K562 (cell line): Measurements from ENCODE around the gene DGKK. TPM values are rescaled to one million over a fixed set of nuclear protein-coding genes. Genes with fewer than 3 reads are reported as not detected.

Experiments used
- ATAC-seq: fragments of 200-7000 bp; cut with Tn5 transposase; 3 replicates; pipeline ENCODE4 v1.9.1; 2020; ENCODE audit warnings: moderate library complexity
- BruUV-seq: library from RNA; stranded (reverse); fragments of 400-500 nt; replicated peaks from 2 replicates; lab custom pipeline; 2021; lab: Mats Ljungman, UMichigan
- CTCF ChIA-PET: fragments of 300-600 bp; formaldehyde crosslinking; extraction: SDS; loops from one replicate; lab custom pipeline; 2021; ENCODE audit warnings: low intra/inter-chr PET ratio; lab: Yijun Ruan, JAX
- POLR2A ChIA-PET: fragments of 300-600, 350-650 bp; sonication (Branson Sonifier 250); formaldehyde crosslinking; extraction: SDS; loops from one replicate; lab custom pipeline; 2021; ENCODE audit warnings: antibody characterized with exemption, inconsistent platforms; lab: Yijun Ruan, JAX
- DNase-seq, 4 experiments: peaks; one replicate each; pipeline versions ENCODE4 v3.0.0 to v3.0.0-alpha.2; 2011 to 2018; ENCODE audit warnings: low spot score in 3 of 4, mixed read lengths in 3 of 4; ENCODE audit errors: extremely low read depth in 1 of 4
- FAIRE-seq: peaks from 2 replicates; lab custom pipeline; 2011; peaks lifted over from hg19 to GRCh38; lab: Jason Lieb, UNC
- H2AFZ ChIP-seq: 2 replicates; pipeline ENCODE4 v1.6.0; 2011; ENCODE audit warnings: low read depth, low read length, control low read depth, inconsistent platforms
- H3K27ac ChIP-seq: fragments of 200-600 bp; 3 replicates; pipeline ENCODE4 v1.8.0; 2011; ENCODE audit warnings: low read depth, mild to moderate bottlenecking, control low read depth, inconsistent platforms, low read length, moderate library complexity, mixed read lengths; ENCODE audit errors: extremely low read depth
- H3K27me3 ChIP-seq, 2 experiments: fragments of 300-600 bp in 1 of 2; 2 replicates in 1 of 2; 3 replicates in 1 of 2; pipeline versions ENCODE4 v1.6.0 to v1.8.0; 2011; ENCODE audit warnings: inconsistent platforms in 2 of 2, low read length in 2 of 2, mild to moderate bottlenecking in 1 of 2, mixed read lengths in 1 of 2, moderate library complexity in 1 of 2; ENCODE audit not compliant: control insufficient read depth in 2 of 2, insufficient read depth in 2 of 2
- H3K36me3 ChIP-seq: fragments of 300-600 bp; 3 replicates; pipeline ENCODE4 v1.8.0; 2011; ENCODE audit warnings: mild to moderate bottlenecking, low read length, inconsistent platforms; ENCODE audit not compliant: control insufficient read depth, insufficient read depth
- H3K4me1 ChIP-seq, 2 experiments: fragments of 200-600 bp in 1 of 2; replicated peaks in 1 of 2; 2 replicates in 1 of 2; 3 replicates in 1 of 2; pipeline versions ENCODE4 v1.5.1 to v1.8.0; 2011; ENCODE audit warnings: inconsistent platforms in 2 of 2, low read length in 2 of 2, mild to moderate bottlenecking in 1 of 2, mixed read lengths in 1 of 2, moderate library complexity in 1 of 2; ENCODE audit not compliant: control insufficient read depth in 2 of 2, insufficient read depth in 2 of 2
- H3K4me2 ChIP-seq: 2 replicates; pipeline ENCODE4 v1.6.1; 2011; ENCODE audit warnings: low read length, control low read depth, inconsistent platforms, mixed read lengths; ENCODE audit not compliant: insufficient read depth
- H3K4me3 ChIP-seq: fragments of 200-600 bp; sonication (generic), shearing (Covaris generic); 2 replicates; pipeline ENCODE4 v1.5.1; 2016; ENCODE audit warnings: control low read depth, inconsistent platforms
- H3K79me2 ChIP-seq: fragments of 200-600 bp; 3 replicates; pipeline ENCODE4 v1.8.0; 2011; ENCODE audit warnings: low read length, inconsistent platforms; ENCODE audit not compliant: control insufficient read depth, insufficient read depth
- H3K9ac ChIP-seq, 2 experiments: 2 replicates each; pipeline versions ENCODE4 v1.6.0 to v1.6.1; 2011; ENCODE audit warnings: low read depth in 2 of 2, low read length in 2 of 2, control low read depth in 1 of 2, inconsistent platforms in 1 of 2, mild to moderate bottlenecking in 1 of 2, mixed read lengths in 1 of 2; ENCODE audit not compliant: insufficient read depth in 1 of 2
- H3K9me1 ChIP-seq: one replicate; pipeline ENCODE4 v1.6.0; 2011; ENCODE audit warnings: inconsistent platforms, mild to moderate bottlenecking, low read length, moderate library complexity; ENCODE audit not compliant: control insufficient read depth, insufficient read depth
- H3K9me3 ChIP-seq: replicated peaks from 2 replicates; pipeline ENCODE4 v1.5.1; 2011; ENCODE audit warnings: low read depth, low read length, inconsistent platforms; ENCODE audit not compliant: control insufficient read depth, insufficient read depth
- H4K20me1 ChIP-seq: replicated peaks from 2 replicates; pipeline ENCODE4 v1.6.1; 2011; ENCODE audit warnings: low read length, inconsistent platforms, mixed read lengths; ENCODE audit not compliant: control insufficient read depth, insufficient read depth
- CXXC5 ChIP-seq: fragments of 250-450 bp; sonication (Bioruptor Pico); IDR thresholded peaks from 2 replicates; pipeline ENCODE4 v1.8.0; 2022; ENCODE audit warnings: inconsistent platforms, mild to moderate bottlenecking, moderate library complexity
- SMAD4 ChIP-seq: fragments of 250-450 bp; sonication (Bioruptor Pico); conservative IDR thresholded peaks from 2 replicates; pipeline ENCODE4 v1.8.0; 2021; ENCODE audit warnings: inconsistent platforms, mild to moderate bottlenecking, moderate library complexity
- SMARCB1 ChIP-seq: IDR thresholded peaks from 2 replicates; pipeline ENCODE4 v1.6.1; 2011; ENCODE audit warnings: improper control_type of control experiment, low read depth; ENCODE audit not compliant: insufficient read length
- TBP ChIP-seq: optimal IDR thresholded peaks from 2 replicates; pipeline ENCODE3; 2011; ENCODE audit warnings: low read depth, low read length, improper control_type of control experiment
- ZNF57 ChIP-seq: fragments of 450-650 bp; formaldehyde crosslinking; IDR thresholded peaks from 2 replicates; pipeline ENCODE4 v1.4.0; 2020; ENCODE audit warnings: mild to moderate bottlenecking, moderate library complexity
- ZNF589 ChIP-seq: fragments of 200-800 bp; sonication (Bioruptor generic); IDR thresholded peaks from 2 replicates; pipeline ENCODE4 v1.6.1; 2016; ENCODE audit warnings: low read depth, missing genetic modification characterization, missing compliant biosample characterization
- WGBS: fragments of 100-300 bp; shearing (Covaris generic); methylation state at CpG from one replicate; pipeline ENCODE4 v1.1.6; 2016; ENCODE audit warnings: low coverage, mixed read lengths; ENCODE audit not compliant: insufficient coverage; ENCODE audit errors: missing lambda C conversion rate; 5-methylcytosine and 5-hydroxymethylcytosine counted together
- in situ Hi-C: fragments of 300-500 bp; cut with MboI; formaldehyde crosslinking; loops from 4 replicates; pipeline ENCODE4 v1.15.0; 2018; ENCODE audit warnings: inconsistent platforms, mixed read lengths
- intact Hi-C: fragments of 100-400 bp; cut with micrococcal nuclease; formaldehyde crosslinking; loops from 2 replicates; pipeline ENCODE4 v1.14.2; 2022
- polyA plus RNA-seq, 8 experiments: library from polyadenylated mRNA; depleted of rRNA in 4 of 8; stranded (reverse) in 5 of 8; unstranded in 3 of 8; fragments of >200 nt; fragmentation: Nextera tagmentation in 2 of 8; fragmentation: Illumina TruSeq in 1 of 8; extraction: Ambion mirVana in 2 of 8; extraction: Trizol in 1 of 8; gene quantifications; 2 replicates each; pipeline versions ENCODE4 v1.2.1 to v1.2.3, GENCODE V29; 2011 to 2014; ENCODE audit warnings: inconsistent platforms in 1 of 8, missing spikeins in 1 of 8
- total RNA-seq, 7 experiments: library from RNA; depleted of rRNA in 6 of 7; stranded (reverse); fragments of >200 nt in 6 of 7; fragmentation: Illumina TruSeq in 2 of 7; extraction: Trizol in 2 of 7; gene quantifications; 2 replicates each; pipeline versions ENCODE4 v1.2.1 to v1.2.3, GENCODE V29; 2011 to 2021; ENCODE audit warnings: low replicate concordance in 1 of 7
- TF ChIP-seq, protein P1 (sequence below): fragments of 250-450 bp; sonication (Bioruptor Pico); IDR thresholded peaks from 2 replicates; pipeline ENCODE4 v1.5.1; 2021; ENCODE audit warnings: mild to moderate bottlenecking
- TF ChIP-seq, protein P2 (sequence below), 2 experiments: fragments of 450-650 bp; IDR thresholded peaks; 2 replicates each; pipeline ENCODE4 v1.6.1; 2018; ENCODE audit warnings: mild to moderate bottlenecking in 2 of 2, low read depth in 1 of 2; ENCODE audit not compliant: partially characterized antibody in 2 of 2
- TF ChIP-seq, protein P3 (sequence below): fragments of 450-650 bp; IDR thresholded peaks from one replicate; pipeline ENCODE4 v1.6.1; 2018; ENCODE audit warnings: mild to moderate bottlenecking, moderate library complexity; ENCODE audit not compliant: partially characterized antibody

The DGKK gene
- total and polyA plus RNA-seq, 9 of the 15 experiments (the other 6 are each of a cell fraction or from before 2014, with no cell fraction given): not detected

DNA sequence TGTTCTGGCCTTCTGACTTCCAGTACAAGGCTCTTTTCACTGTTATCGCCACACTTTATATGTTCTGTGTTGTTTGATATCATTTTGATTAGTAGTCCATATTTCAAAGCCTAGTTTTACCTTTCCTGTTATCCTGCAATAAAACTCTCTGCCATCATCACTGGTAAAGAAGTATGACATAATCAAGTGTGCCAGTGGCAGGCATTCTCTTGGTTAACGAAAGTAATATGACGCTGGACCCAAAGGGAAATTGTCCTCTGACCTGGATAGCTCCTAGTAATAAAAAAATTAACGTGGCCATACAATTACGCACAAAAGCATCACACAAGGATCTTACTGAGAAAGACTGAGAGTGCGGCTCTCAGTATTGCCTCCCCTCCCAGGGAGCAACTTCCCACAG lies 33.8 kb downstream of the DGKK start:
- ChIA-PET CTCF (no interaction called here), POLR2A (no interaction called here)
- no peaks in the 10 kb centered on the region for H3K79me2 ChIP-seq
- no peaks in the 10 kb centered on the region for H3K9me1 ChIP-seq
- intact Hi-C loops: no loop called here
- no peak for ATAC-seq
- no peaks in the 10 kb centered on the region for H3K9me3 ChIP-seq
- no TSS peak for BruUV-seq
- no peaks in the 10 kb centered on the region for H3K36me3 ChIP-seq
- no peaks in the 10 kb centered on the region for H3K27me3 ChIP-seq
- no peak overlapping the region for H3K9ac ChIP-seq
- in situ Hi-C loops: no loop called here
- no peak for FAIRE-seq
- H4K20me1 ChIP-seq: no peaks in the 10 kb centered on the region
- H3K4me3 ChIP-seq: no peak overlapping the region
- TF ChIP-seq ZNF57 (no peak), SMAD4 (CRISPR knock-in tag) (no peak)
- TF ChIP-seq, protein P1, sequence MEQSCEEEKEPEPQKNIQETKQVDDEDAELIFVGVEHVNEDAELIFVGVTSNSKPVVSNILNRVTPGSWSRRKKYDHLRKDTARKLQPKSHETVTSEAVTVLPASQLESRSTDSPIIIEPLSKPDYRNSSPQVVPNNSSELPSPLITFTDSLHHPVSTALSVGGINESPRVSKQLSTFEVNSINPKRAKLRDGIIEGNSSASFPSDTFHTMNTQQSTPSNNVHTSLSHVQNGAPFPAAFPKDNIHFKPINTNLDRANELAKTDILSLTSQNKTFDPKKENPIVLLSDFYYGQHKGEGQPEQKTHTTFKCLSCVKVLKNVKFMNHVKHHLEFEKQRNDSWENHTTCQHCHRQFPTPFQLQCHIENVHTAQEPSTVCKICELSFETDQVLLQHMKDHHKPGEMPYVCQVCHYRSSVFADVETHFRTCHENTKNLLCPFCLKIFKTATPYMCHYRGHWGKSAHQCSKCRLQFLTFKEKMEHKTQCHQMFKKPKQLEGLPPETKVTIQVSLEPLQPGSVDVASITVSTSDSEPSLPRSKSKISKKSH (CRISPR knock-in tag): no peak
- 1% methylated on average over 6 of the region's 6 CpGs for WGBS
- H3K27ac ChIP-seq: no peak overlapping the region
- no peak overlapping the region for H2AFZ ChIP-seq
- H3K4me2 ChIP-seq: no peak overlapping the region
- H3K4me1 ChIP-seq: no peaks in the 10 kb centered on the region
- no peak for DNase-seq

- Histone ChIP-seq H3K4me3 (no peak overlapping the region), H3K27ac (no peak overlapping the region), H3K4me2 (no peak overlapping the region), H3K9ac (no peak overlapping the region), H2AFZ (no peak overlapping the region), H3K79me2 (no peaks in the 10 kb centered on the region), H3K27me3 (no peaks in the 10 kb centered on the region), H3K9me1 (no peaks in the 10 kb centered on the region), H4K20me1 (no peaks in the 10 kb centered on the region), H3K9me3 (no peaks in the 10 kb centered on the region), H3K4me1 (no peaks in the 10 kb centered on the region), H3K36me3 (no peaks in the 10 kb centered on the region)
- WGBS: 0% methylated on average over 3 of the region's 3 CpGs
- ChIA-PET CTCF (no interaction called here), POLR2A (no interaction called here)
- no TSS peak for BruUV-seq
- ATAC-seq: no peak
- no peak for DNase-seq
- intact Hi-C loops (no loop called here), in situ Hi-C loops (no loop called here)
- FAIRE-seq: no peak
- TF ChIP-seq, protein P2, sequence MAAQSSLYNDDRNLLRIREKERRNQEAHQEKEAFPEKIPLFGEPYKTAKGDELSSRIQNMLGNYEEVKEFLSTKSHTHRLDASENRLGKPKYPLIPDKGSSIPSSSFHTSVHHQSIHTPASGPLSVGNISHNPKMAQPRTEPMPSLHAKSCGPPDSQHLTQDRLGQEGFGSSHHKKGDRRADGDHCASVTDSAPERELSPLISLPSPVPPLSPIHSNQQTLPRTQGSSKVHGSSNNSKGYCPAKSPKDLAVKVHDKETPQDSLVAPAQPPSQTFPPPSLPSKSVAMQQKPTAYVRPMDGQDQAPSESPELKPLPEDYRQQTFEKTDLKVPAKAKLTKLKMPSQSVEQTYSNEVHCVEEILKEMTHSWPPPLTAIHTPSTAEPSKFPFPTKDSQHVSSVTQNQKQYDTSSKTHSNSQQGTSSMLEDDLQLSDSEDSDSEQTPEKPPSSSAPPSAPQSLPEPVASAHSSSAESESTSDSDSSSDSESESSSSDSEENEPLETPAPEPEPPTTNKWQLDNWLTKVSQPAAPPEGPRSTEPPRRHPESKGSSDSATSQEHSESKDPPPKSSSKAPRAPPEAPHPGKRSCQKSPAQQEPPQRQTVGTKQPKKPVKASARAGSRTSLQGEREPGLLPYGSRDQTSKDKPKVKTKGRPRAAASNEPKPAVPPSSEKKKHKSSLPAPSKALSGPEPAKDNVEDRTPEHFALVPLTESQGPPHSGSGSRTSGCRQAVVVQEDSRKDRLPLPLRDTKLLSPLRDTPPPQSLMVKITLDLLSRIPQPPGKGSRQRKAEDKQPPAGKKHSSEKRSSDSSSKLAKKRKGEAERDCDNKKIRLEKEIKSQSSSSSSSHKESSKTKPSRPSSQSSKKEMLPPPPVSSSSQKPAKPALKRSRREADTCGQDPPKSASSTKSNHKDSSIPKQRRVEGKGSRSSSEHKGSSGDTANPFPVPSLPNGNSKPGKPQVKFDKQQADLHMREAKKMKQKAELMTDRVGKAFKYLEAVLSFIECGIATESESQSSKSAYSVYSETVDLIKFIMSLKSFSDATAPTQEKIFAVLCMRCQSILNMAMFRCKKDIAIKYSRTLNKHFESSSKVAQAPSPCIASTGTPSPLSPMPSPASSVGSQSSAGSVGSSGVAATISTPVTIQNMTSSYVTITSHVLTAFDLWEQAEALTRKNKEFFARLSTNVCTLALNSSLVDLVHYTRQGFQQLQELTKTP (IDR thresholded peaks at IDR 0.05; ENCODE audit: low read depth in 1 of 2, partially characterized antibody in 2 of 2): no peak
- no peak for TF ChIP-seq CXXC5
- TF ChIP-seq ZNF589 (CRISPR knock-in tag): no peak
- no peak for TF ChIP-seq TBP
- no peak for TF ChIP-seq SMARCB1
- TF ChIP-seq, protein P3, sequence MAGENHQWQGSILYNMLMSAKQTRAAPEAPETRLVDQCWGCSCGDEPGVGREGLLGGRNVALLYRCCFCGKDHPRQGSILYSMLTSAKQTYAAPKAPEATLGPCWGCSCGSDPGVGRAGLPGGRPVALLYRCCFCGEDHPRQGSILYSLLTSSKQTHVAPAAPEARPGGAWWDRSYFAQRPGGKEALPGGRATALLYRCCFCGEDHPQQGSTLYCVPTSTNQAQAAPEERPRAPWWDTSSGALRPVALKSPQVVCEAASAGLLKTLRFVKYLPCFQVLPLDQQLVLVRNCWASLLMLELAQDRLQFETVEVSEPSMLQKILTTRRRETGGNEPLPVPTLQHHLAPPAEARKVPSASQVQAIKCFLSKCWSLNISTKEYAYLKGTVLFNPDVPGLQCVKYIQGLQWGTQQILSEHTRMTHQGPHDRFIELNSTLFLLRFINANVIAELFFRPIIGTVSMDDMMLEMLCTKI: no peak
Measured at GRCh38 chrX:50432829-50433289, 37.8 kb downstream of the DGKK start.
